Keratinocyte (primary cell): Measurements from ENCODE around the gene ATP13A3.

Experiments
- EZH2 ChIP-seq: IDR thresholded peaks from one replicate; pipeline ENCODE4 v1.6.1; 2012; ENCODE audit warnings: inconsistent platforms, mild to moderate bottlenecking, low read length, moderate library complexity
- TF ChIP-seq, protein P1 (sequence below), 3 experiments: IDR thresholded peaks in 1 of 3; conservative IDR thresholded peaks in 1 of 3; optimal IDR thresholded peaks in 1 of 3; 2 replicates in 2 of 3; 3 replicates in 1 of 3; pipeline versions ENCODE3 to v1.5.1; 2011; ENCODE audit warnings: low read length in 3 of 3, mild to moderate bottlenecking in 3 of 3, moderate library complexity in 2 of 3, control low read depth in 1 of 3, inconsistent platforms in 1 of 3; ENCODE audit not compliant: insufficient read depth in 2 of 3; ENCODE audit errors: extremely low read depth in 1 of 3

DNA sequence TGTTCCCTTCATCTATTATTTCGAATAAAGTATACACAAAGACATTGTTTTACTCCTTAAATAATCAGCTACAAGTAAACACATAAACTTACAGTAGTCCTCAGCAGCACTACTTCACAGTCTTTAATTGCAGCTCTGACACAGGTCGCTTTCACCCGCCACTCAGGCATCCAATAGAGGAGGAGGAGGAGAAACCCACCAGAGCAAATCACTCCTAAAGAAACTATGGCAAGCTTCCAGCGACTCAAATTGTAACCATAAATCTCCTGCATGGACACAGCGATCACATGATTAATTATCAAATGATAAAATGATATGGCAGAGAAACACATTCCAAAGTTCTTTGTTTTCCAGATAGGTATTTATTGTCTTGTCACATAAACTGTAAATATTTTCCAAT is 26.2 kb downstream of the ATP13A3 start:
- TF ChIP-seq, protein P1, sequence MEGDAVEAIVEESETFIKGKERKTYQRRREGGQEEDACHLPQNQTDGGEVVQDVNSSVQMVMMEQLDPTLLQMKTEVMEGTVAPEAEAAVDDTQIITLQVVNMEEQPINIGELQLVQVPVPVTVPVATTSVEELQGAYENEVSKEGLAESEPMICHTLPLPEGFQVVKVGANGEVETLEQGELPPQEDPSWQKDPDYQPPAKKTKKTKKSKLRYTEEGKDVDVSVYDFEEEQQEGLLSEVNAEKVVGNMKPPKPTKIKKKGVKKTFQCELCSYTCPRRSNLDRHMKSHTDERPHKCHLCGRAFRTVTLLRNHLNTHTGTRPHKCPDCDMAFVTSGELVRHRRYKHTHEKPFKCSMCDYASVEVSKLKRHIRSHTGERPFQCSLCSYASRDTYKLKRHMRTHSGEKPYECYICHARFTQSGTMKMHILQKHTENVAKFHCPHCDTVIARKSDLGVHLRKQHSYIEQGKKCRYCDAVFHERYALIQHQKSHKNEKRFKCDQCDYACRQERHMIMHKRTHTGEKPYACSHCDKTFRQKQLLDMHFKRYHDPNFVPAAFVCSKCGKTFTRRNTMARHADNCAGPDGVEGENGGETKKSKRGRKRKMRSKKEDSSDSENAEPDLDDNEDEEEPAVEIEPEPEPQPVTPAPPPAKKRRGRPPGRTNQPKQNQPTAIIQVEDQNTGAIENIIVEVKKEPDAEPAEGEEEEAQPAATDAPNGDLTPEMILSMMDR (optimal IDR thresholded peaks at IDR 0.05 in 1 of 3, IDR thresholded peaks at IDR 0.05 in 1 of 3, conservative IDR thresholded peaks at IDR 0.05 in 1 of 3; ENCODE audit: extremely low read depth in 1 of 3, insufficient read depth in 2 of 3, low read length in 3 of 3), result no peak
- TF ChIP-seq EZH2, result no peak
